GM18861 (cell line): ENCODE measurements around the gene FGD2.
"Not testable (repeated sequence)": the region's sequence is repeated elsewhere in the genome, so short reads cannot be mapped to it uniquely, and the experiment has no call there.

Experiments used
- ATAC-seq: cut with Tn5 transposase; IDR thresholded peaks from one replicate; pipeline ENCODE4 v1.9.1; 2021; ENCODE audit not compliant: unreplicated experiment

Gene FGD2

DNA sequence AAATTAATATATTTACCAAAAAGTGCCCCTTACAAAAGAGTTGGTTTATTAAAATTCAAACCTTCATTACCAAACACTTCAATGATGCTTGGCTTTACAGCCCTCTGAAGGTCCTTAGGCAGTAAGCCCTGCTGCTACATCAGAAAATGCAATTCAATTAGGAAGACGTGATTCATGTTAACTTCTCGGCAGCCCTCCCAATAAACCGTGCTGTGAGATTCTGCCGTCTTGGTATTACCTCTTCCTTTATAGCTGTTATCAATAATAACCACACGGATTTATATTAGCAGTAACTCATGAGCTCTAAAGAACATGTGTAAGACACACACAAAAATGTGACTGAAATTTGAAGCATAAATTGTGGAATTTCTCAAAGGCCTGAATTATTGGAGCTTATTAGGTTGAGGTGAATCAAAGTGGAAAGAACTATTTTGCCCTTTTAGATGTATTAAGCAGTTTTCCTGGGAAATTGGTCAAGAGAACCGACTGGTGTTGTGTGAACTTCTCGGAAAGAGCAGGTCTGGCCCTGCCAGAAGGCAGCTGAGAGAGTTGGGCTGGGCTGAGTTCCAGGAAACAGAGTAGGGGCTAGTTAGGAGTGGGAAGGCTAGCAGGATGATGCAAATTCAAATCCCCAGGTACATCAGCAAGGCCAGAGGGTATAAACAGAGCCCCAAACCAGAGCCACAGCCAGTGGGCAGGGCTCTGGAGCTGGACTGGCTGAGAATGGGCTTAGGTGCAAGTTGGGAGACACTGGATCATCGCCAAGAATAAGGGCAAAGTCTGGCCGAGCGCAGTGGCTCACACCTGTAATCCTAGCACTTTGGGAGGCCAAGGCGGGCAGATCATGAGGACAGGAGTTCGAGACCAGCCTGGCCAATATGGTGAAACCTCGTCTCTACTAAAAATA lies 33.1 kb downstream of the FGD2 start:
- ATAC-seq, result no peak

DNA sequence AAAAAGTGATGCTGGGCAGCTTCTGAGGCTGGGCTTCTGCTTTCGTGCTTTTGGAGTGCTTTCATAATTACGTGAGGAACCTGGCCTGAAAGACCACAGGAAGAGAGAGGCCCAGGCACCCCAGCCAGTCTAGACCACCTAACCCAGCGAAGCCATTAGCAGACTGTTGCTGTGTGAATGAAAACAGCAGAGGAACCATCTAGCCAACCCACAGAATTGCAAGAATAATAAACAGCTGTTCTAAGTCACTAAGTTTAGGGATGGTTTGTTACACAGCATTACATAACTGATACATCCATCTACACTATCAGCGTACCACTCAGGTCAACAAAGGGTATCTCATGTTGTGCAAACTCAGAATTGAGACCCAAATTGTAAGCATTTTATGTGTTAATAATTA lies 34.5 kb downstream of the FGD2 start:
- no peak for ATAC-seq

DNA sequence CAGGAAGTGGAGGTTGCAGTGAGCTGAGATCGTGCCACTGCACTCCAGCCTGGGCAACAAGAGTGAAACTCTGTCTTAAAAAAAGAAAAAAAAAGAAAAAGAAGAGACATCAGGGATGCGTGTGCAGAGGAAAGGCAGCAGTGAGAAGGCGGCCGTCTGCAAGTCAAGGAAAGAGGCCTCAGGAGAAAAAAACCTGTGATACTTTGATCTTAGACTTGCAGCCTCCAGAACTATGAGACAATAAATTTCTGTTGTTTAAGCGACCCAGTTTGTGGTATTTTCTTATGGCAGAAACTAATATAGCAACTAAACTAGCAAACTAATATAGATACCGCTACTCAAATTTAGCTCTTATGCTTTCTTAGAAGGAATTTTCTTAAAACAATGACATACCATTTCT lies 36.1 kb downstream of the FGD2 start:
- ATAC-seq, result no peak

DNA sequence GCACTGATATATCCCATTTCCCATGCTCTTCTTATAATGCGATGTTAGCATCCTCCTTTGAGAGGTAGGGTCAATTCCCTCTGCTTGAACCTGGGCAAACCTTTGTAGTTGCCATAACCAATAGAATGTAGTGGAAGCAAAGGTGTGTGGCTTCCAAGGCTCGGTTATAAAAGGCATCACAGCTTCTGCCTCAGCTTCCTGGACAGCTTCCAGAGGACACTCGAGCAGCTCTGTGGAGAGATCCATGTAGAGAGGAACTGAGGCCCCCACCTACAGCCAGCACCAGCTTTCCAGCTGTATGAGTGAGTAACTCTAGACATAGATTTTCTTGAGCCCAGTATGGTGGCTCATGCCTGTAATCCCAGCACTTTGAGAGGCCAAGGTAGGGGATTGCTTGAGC lies 36.7 kb downstream of the FGD2 start:
- no peak for ATAC-seq

DNA sequence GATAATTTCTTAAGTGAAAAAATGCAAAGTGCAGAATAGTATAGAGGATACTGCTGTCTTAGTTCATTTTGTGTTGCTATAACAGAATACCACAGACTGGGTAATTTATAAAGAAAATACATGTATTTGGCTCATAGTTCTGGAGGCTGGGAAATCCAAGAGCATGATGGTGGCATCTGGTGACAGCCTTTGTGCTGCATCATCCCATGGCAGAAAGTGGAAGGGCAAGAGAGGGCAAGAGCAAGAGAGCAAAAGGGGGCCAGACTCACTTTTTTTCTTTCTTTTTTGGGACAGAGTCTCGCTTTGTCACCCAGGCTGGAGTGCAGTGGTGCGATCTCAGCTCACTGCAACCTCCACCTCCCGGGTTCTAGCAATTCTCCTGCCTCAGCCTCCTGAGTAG lies 37.6 kb downstream of the FGD2 start:
- ATAC-seq, result not testable (repeated sequence)

DNA sequence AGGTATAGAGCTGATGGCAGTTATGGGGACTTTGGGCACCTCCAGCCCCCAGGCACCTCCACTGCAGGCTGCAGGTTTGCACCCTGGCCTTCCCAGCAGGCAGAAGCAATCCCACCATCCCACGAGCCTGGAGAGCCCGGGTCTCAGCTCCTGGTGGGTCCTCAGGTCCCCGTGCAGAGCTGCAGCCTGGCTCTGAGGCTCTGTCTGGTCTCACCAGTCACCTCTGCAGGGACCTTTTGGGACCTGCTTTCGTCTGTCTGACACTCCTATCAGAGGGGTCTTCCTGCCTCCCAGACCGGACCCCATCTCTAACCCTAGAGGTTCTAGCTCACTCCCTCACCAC lies 41.9 kb downstream of the FGD2 start:
- ATAC-seq, result no peak

DNA sequence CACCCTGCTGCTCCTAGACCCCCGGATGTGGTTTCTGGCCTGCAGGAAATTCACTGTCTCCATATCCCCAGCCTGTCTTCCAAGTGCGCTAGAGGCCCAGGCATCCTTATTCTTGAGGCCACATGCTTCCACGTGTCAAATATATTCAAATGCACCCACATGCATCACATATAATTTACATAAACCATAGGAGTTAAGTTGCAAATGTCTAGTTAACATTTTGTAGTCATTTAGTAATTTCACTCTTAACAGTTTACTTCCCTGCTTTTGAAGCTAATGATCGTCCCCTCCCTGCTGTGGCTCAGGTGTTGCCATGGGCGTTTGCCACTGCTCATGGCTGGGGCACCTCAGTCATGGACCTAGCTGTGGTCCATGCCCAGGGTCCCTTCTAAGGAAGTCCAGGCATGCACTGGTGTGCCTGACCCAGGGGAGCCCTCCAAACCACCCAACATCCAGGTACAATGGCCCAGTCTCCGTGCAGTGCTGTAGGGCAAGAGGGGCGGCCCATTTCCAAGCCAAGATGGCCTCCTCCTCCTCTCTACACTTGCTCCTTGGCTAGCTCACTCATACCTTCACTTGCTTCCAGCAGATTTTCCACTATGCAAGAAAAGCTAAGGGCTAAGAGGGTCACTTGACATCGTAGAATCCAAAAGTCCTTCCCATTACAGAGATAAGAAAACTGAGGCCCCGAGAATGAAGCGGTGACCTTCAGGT lies 42.4 kb downstream of the FGD2 start:
- no peak for ATAC-seq

DNA sequence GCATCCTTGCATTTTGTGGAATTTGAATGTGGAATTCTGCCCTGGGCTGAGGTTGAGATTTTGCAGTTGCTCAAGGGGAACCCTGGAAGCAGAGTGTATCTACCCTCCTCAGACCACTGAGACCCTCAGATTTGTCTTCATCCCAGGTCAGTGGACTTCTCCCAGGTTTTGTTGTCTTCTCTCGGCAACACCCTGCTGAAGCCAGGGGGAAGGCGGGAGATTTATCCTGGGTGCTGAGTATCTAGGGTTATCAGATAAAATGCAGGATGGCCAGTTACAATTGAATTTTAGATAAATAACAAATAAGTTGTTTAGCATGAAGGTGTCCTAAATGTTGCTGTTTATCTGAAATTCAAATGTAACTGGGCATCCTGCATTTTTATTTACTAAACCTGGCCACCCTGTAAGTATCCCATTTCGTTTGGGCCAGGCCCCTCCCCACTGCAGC lies 43.0 kb downstream of the FGD2 start:
- ATAC-seq, result no peak

DNA sequence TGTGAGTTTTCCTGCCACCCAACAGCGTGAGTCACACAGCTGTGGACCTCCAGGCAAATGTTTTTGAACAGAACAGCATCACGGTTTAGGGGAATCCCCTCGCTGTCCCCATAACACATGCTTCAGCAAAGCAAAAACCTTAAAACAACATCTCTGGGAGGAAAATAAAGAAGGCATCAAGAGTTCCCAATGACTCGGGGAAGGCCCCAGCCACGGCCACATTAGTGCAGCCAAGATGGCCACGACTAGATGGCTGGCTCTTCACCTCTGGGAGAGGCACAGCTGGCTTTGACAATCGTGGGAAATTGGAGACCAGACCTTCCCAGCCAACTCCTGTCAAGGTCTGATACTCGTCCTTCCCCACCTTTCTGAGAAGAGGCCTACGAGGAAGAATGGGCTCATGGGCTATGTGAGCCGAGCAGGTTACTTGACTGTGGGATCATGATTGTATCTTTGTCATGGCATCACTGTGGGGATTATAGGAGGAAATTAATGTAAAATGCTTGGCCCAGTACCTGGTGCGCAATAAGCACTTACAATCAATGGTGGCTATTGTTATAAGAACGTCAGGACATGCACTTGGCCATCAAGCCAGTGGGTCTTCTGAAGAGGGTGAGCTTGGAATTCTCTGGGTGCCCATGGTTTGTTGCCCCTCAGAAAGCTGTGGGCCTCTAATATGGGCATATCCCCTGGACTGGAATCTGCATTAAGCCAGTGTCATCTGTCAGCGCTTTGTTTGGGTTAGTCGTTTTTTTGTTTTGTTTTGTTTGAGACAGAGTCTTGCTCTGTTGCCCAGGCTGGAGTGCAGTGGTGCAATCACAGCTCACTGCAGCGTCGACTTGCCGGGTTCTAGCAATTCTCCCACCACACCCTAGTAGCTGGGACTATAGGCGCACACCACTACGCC lies 43.6 kb downstream of the FGD2 start:
- peak; percentile 49 for ATAC-seq

DNA sequence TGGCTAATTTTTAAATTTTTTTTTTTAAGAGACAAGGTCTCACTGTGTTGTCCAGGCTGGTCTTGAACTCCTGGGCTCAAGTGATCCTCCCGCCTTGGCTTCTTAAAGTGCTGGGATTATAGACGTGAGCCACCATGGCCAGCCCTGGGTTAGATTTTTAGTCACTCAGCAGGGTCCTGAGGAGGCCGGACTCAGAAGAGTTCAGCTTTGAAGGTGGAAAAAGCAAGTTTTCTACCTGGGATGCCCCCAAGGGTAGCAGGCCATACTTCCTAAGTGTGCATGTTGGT lies 44.2 kb downstream of the FGD2 start:
- no peak for ATAC-seq

DNA sequence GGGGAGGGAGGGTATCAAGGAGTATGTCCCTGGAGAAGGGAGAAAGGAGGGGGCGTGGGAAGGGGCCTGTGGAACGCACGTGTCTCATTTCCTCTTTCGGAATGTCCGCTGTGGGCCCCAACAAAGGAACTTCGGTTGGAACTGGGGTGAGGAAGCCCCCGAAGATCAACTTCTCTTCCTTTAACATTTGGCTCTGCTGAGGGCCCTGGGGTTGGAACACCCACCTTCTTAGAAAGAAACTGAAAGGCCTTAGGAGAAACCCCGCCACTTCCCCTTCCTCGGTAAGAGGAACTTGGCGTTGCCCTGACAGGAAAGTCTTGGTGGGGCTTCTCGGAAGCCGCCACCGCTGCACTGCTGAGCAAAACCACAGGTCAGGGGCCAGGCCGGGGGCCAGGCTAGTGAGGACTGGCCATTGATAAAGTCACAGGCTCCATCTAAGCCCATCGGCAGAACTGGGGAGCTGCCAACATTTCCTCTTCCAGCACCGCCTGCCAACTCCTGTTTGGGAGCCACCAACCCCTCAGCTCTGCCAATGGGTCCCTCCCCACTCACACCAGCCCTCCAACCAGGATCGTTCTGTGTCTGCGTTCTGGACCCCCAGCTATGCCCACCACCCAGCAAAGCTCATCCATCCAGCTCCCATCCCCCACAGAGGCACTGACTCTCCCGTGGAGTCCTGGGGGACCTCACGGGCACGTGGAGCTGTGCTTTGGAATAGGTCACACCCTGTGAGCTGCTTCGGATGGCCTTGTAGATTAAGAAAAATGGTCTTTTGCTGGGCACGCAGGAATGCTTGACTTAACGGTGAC lies 44.8 kb downstream of the FGD2 start:
- ATAC-seq, result no peak

DNA sequence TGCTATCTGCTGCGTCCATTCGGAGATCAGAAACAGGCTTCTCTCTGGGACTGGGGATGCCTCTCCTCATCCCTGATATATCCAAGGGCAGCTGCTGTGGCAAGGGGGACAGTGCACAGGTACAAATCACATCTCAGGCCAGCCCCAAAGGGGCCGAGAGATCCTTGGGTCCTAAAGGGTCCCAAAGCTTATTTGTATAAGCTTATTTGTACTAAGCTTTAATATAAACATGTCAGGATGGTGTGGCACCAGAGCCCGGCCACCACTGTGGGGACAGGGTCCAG lies 45.3 kb downstream of the FGD2 start:
- no peak for ATAC-seq

DNA sequence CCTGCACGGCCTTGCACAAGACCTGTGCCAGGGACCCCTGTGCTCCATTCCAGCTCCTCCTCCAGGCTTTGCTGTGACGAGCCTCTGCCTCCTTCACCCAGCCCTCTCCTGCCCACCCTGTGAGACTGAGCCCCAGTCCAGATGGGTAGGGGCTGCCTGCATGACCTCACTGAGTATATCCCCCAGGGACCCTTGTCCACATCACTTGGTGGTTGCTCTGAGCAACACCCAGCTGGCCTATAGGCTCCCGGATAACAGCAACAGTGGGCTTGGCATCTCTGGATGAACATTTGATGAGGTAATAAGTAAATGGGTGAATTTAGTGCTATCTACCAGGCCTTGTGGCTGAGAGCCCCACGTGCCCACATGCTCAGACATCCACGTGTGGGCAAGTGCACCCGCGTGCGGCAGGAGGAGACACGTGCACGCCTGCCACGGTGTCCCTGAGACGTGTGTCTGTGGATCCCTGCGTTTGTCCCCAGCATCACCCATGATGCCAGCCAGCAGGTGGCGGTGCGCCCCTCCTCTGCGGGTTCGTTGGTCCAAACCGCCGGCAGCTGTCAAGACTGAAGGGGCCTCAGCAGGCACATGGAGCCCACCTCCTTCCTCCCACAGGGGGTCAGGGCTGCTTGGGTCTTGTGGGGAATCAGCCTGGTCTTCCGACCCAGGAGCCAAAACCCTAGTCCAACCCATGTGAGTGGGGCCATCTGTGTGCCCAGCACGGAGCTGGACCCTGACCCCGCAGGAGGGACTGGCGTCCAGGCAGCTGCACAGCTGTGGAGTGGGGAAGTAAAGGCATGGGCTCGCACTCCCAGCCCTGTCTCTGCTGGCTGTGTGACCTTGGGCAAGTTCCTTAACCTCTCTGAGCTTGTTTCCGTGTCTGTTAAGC lies 45.9 kb downstream of the FGD2 start:
- ATAC-seq, result no peak

DNA sequence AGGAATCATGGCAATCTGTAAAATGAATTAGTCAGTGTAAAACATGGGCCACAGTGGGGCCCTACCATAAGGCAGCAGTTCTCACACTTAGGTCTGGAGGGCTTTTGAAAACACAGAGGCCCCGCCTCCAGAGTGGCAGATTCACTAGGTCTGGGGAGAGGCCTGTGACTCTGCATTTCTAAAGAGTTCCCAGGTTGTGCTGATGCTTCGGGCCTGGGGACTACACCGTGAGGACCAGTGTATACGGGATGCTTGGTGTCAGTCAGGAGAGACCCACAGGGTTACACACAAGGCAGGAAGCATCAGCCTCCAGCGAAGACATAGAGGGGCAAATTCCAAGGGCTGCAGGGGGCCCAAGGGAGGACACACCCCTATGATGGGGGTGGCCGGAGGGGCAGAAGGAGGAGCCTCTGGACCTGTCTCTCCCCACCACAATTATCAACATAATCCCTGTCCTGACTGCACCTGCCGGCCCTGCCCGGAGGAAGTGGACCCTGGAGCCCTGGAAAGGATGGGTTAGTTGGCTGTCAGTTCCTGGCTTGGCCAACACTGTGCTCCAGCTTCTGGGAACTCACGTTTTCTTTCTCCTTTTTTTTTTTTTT lies 46.7 kb downstream of the FGD2 start:
- no peak for ATAC-seq

DNA sequence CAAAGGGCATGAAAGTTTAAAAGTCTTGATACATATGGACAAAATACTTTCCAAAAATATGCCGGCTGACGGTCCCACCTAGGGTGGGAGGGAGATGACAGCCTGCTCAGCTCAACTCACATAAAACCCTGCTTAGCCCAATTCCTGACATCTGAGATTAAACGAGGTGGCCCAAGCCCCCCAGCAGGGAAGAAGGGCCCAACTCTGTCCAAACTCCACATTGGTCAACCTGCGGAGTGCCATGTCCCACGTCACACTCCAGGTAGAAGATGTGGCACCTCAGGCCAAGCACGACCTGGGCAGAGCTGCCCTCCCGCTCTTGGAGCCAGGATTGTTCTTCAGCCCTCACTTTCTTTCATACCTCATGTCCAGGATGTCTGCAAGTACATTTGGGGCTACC lies 48.2 kb downstream of the FGD2 start:
- no peak for ATAC-seq

DNA sequence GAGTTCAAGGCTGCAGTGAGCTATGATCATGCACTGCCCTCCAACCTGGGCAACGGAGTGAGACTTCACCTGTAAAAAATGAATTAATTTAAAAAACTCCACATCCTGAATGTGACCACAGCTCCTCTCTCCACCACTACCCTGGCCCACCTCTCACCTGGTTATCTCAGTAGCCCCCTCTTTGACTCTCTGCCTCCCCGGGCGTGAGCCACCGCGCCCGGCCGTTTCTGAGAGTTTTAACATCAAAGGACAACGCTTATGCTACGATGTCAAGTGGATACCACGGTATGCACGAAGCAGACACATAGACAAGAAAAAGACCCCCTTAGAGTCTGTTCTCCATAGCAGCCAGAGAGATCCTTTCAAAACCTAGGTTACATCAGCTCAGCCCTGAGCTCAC lies 48.7 kb downstream of the FGD2 start:
- no peak for ATAC-seq

DNA sequence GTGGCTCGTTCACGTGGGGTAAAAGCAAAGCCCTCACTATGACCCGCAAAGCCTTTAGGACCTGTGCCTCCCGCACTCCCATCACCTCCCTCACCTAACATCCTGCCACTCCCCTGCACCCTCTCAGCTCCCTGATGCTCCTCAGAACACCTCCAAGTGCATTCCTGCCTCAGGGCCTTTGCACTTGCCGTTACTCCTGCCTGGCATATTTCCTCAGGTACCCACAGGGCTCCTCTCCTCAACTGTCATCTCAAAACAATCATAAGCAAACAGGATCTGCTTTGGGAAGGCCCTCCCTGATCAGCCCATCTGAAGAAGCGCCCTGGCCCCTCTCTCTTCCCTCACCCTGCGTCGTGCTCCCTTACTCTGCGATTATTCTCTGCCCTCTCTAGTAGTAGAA lies 49.1 kb downstream of the FGD2 start:
- ATAC-seq, result no peak

DNA sequence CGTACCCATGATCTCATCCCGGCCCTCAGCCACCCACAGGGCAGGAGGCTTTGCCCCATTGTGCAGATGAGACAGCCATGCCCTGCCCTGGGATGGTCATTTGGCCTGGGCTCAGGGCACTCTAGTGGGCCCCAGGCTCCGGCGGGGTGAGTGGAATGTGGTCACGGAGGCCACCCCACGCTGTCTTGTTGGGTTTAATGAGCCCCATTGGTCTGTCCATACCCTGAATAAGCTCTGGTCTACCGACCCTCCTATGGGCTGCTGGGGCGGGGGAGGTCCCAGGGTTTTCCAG lies 50.6 kb downstream of the FGD2 start:
- no peak for ATAC-seq

DNA sequence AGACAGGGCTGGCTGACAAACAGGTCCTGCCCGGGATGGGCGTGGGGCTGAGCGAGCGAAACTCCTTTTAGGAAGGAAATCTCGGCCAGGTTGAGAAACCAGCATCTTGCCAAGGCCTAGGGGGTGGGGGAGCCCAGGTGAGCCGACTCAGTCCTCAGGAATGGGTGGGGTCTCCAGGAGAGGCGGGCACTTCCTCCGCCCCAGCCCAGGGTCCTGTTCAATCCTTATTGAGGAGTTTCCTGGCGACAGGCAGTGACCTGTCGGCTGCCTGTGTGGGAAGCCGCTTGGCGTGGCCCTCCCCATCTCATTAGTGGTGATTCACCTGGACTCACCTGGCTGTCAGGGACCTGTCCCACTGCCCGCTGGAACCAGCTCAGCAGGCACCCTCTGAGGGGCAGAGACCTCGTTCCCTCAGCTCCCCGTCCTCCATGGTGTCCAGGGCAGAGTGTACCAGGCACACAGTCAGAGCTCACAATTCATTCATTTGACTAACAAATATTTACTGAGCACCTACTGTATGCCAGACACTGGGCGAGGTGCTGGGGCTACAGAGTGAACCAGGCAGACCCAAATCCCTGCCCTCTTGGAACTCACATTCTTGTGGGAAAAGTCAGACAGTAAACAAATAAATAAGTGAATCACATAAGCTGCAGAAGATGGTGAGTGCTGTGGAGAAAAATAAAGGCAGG lies 51.1 kb downstream of the FGD2 start:
- ATAC-seq, result no peak
